HG03354 (cell line): ENCODE results near the gene CEP170B.
"Not testable (repeated sequence)": the region's sequence is repeated elsewhere in the genome, so short reads cannot be mapped to it uniquely, and the experiment has no call there.

Experiments used
- ATAC-seq: cut with Tn5 transposase; IDR thresholded peaks from one replicate; pipeline ENCODE4 v1.9.1; 2021; ENCODE audit warnings: mild to moderate bottlenecking; ENCODE audit not compliant: unreplicated experiment, poor library complexity, severe bottlenecking

CEP170B gene

DNA sequence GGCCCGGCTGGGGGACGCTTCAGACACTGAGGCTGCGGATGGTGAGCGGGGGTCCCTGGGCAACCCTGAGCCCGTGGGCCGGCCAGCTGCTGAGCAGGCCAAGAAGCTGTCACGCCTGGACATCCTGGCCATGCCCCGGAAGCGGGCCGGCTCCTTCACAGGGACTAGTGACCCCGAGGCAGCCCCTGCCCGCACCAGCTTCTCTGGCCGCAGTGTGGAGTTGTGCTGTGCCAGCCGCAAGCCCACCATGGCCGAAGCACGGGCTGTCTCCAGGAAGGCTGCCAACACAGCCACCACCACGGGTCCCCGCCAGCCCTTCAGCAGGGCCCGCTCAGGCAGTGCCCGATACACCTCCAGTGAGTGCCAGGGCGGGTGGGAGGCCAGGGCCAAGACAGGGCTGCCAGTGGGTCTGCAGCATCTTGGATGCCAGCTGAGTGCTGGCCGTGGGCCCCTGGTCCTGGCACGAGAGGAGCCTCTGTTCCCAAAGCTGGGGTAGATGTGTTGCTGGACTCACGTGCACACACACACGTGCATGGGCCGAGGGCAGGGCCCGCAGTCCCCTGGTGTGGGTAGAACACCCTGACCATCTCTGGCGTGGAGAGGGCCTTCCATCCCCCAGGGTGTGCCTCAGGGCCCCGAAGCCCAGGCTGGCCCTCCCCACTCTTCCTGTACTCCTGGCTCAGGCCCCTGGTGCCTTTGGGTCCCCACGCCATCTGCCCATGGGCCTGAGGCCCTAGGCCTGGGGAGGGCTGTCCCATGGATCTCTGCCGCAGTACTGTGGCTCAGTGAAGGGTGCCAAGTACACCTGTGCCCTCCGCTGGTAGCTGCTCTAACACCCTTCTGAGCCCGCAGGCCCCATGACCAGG lies 22.8 kb downstream of the CEP170B start:
- no peak for ATAC-seq

DNA sequence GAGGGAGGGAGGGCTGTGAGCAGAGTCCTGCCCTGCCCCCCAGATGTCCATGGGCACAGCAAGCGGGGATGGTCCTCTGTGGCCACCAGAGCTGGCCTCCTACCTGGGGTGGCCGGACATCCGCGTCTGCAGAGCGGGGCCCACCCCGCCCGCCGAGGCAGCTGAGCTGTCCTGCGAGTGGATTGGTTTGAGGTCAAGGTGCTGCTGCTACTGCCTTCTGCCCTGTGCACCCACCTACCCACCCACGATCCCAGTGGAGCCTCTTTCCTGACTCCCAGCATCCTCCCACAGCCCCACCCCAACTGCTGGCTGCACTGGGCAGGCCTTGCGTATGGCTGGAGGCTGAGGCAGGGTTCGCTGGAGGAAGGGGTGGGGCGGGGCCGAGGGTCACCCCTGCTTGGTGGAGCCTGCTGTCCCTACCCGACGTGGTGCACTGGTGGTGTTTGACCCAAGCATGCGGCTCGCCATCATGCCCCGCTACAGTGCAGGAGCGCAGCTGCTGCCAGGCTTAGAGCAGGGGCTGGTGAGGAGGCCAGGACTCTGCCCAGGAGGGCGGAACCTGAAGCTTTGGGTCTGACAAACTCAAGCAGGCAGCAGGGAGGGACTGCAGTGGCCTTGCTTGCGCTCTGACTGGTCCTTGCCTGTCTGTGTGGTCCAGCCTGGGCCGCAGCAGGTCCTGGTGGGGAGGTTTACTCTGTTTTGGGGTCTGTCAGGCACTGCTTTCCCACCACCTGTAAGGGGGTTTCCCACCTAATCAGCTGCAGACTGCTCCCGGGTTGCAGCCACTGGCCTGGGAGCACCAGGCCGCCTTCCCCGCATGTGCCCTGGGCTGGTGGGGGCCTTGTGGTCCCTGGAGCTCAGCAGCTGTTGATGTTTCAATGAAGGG lies 23.7 kb downstream of the CEP170B start:
- no peak for ATAC-seq

DNA sequence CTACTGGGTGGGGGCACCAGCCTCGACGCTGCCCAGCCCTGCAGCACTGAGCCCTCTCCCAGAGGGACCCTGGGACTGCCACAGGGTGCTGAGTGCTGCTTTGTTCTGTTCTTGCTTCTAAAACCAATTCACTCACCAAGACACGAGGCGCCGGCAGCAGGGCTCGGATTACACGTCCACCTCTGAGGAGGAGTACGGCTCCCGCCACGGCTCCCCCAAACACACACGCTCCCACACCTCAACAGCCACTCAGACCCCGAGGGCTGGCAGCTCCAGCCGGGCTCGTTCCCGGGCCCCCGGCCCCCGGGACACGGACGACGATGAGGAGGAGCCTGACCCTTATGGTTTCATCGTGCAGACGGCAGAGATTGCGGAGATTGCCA lies 24.3 kb downstream of the CEP170B start:
- ATAC-seq: no peak

DNA sequence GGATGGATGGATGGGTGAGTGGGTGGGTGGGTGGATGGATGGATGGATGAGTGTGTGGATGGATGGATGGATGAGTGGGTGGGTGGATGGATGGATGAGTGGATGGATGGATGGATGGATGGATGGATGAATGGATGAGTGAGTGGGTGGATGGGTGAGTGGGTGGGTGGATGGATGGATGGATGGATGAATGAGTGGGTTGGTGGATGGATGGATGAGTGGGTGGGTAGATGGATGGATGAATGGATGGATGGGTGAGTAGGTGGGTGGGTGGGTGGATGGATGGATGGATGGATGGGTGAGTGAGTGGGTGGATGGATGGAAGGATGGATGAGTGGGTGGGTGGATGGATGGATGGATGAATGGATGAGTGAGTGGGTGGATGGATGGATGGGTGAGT lies 25.2 kb downstream of the CEP170B start:
- not testable (repeated sequence) for ATAC-seq

DNA sequence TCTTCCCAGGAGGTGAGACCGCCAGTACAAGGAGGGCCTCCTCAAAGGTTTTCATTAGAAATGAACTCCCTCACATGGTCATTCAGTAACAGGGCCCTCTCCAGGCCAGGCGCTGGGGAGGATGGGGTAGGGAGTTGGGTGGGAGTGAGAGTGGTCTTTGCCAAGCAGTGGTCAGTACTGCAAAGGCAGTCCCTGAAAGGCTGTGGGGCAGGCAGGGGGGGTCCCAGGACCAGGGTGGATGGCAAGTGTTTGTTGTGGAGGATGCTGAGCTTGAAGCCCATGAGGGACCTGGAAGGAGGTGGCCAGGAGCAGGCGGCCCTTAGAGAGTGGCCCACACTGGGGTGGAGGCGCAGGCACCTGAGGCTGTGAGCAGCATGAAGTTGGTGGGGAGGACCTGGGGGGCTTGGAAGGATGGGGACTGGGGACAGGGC lies 26.1 kb downstream of the CEP170B start:
- ATAC-seq: no peak

DNA sequence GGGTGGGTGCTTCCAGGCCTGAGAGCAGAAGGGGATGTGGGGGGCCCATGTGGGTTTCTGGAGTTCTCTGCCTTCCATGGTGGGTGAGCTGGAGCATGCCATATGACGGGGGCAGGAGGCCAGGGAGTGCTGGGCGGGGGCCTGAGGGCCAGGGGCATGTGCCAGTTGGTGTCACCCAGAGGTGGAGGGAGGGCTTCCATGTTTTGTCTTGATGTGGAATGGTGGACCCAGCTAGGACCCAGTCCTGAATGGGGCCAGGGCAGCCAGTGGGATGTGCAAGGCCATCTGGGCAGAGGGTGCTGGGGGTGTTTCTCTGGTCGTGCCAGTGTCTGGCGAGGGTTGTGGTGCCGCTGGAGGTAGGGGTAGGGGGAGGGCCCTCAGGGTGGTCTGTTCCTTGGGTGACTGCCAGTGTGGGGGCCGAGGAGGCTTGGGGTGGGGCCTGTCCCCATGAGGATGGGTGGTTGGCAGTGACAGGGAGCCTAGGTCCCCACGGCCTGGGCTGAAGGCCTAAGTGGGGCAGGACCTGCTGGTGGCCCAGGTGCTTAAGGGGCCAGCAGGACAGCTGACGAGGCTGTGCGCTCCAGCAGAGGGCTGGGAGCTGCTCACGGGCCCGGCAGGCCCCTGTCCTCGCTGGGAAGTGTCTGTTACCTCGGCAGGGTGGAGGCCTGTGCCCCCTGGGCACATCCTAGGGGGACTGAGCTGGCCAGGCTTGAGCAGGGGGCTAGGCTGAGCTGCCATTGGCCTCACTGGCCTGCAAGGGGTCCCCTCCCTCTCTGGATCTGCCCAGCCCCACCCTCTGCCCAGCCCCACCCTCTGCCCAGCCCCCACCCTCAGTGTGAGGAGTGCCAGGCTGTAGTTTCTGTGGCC lies 26.8 kb downstream of the CEP170B start:
- ATAC-seq: no peak

DNA sequence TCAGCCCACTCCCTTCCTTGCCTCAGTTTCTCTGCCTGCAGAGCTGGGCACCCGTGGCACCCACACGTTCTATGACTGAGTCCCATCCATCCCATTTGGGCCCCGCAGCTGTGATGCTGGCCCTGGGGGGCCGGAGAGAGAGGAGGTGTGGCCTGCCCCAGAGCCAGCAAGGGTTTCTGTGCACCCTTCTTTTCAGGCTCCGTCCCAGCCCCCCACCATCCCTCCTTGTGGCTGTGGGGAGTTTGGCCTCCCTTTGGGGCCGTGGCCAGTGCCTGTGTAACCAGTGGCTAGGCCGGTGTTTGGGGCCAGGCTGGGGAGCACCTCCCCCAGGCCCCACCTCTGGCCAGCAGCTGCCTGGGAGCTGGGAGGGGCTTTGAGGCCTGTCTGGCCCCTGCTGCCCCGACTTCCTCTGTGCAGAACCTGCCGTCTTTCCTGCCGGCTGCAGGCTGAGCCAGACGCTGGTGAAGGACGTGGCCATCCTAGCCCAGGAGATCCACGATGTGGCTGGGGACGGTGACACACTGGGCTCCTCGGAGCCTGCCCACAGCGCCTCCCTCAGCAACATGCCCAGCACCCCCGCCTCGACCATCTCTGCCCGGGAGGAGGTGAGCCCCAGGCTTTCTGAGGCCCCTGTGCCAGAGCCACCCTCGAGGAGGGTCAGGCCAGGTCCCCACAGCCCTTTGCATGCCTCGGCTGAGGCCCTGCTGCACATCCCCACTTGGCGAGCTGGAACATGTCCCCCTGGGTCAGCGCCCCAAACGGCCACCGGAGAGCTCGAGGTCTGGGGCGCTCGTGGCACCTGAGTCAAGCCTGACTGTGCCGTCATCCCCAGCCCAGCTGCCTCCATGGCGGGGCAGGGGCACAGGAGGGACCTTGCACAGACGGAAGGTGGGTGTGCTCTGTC lies 27.7 kb downstream of the CEP170B start:
- ATAC-seq: no peak

- no peak for ATAC-seq
Observed at GRCh38 chr14:104893435-104894207, 28.6 kb downstream of the CEP170B start.

- ATAC-seq: no peak
Observed at GRCh38 chr14:104894331-104895206, 29.5 kb downstream of the CEP170B start.

DNA sequence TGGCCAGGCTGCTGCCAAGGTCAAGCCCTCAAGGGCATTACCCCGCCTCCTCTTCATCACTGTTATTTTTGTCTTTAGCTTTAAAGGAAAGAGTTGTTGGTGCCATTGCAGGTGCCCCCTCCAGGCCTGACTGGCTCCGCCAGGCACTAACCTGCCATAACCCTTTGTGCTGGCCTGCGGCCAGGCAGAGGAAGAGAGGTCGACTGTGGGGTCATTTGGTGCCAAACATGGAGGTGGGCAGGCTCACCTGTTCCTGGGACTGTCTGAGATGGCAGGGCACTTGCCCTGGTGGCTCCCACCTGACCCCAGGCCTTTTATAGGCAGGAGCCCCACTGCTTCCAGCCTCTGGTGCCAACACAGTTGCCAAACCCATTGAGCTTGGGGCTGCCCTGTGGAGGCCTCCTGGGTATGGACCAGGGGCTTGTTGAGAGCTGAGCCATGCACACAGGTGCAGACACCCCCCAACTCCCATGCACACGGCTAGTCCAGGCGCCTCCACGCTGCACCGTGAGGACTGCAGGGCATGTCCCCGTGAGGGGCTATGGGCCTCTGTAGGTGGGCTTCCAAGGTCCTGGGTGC lies 30.2 kb downstream of the CEP170B start:
- no peak for ATAC-seq

GRCh38 chr14:104895786-104896661 lies 31.0 kb downstream of the CEP170B start:
- ATAC-seq: no peak

GRCh38 chr14:104897330-104898194 lies 32.5 kb downstream of the CEP170B start:
- ATAC-seq: no peak

GRCh38 chr14:104898195-104898558 lies 33.1 kb downstream of the CEP170B start:
- ATAC-seq: no peak

GRCh38 chr14:104898870-104899510 lies 33.9 kb downstream of the CEP170B start:
- ATAC-seq: no peak

GRCh38 chr14:104899781-104900180 lies 34.7 kb downstream of the CEP170B start:
- no peak for ATAC-seq
